GM18868 (cell line): ENCODE measurements around the gene RANBP2.

Experiments
- ATAC-seq: cut with Tn5 transposase; IDR thresholded peaks from one replicate; pipeline ENCODE4 v1.9.1; 2021; ENCODE audit warnings: mild to moderate bottlenecking, moderate library complexity; ENCODE audit not compliant: unreplicated experiment

Gene RANBP2

GRCh38 chr2:108776475-108776874 is 57.2 kb downstream of the RANBP2 start:
- peak; percentile 93 for ATAC-seq

GRCh38 chr2:108778857-108779256 is 59.6 kb downstream of the RANBP2 start:
- ATAC-seq = no peak

- no peak for ATAC-seq
Measured at GRCh38 chr2:108786008-108786353, 66.7 kb downstream of the RANBP2 start.

- peak; percentile 96 for ATAC-seq
Measured at GRCh38 chr2:108786354-108787215, 67.3 kb downstream of the RANBP2 start, which contains the start of gene CCDC138. Gene CCDC138, plus strand, starts transcription at chr2:108786771. Its CDS starts 52 bp downstream, at chr2:108786823.

GRCh38 chr2:108787216-108787541 is 67.9 kb downstream of the RANBP2 start:
- ATAC-seq = no peak

- ATAC-seq = no peak
Measured at GRCh38 chr2:108803045-108803736, 83.9 kb downstream of the RANBP2 start.

- ATAC-seq = no peak
Measured at GRCh38 chr2:108805032-108805431, 85.8 kb downstream of the RANBP2 start.

GRCh38 chr2:108805782-108806181 is 86.5 kb downstream of the RANBP2 start:
- no peak for ATAC-seq

- no peak for ATAC-seq
Measured at GRCh38 chr2:108806371-108807113, 87.3 kb downstream of the RANBP2 start.

GRCh38 chr2:108809936-108810335 is 90.7 kb downstream of the RANBP2 start:
- no peak for ATAC-seq

GRCh38 chr2:108810993-108811957 is 92.0 kb downstream of the RANBP2 start:
- no peak for ATAC-seq

- ATAC-seq = no peak
Measured at GRCh38 chr2:108813732-108814131, 94.5 kb downstream of the RANBP2 start.

- no peak for ATAC-seq
Measured at GRCh38 chr2:108820482-108820881, 101.2 kb downstream of the RANBP2 start.

GRCh38 chr2:108823286-108823685 is 104.0 kb downstream of the RANBP2 start:
- no peak for ATAC-seq

GRCh38 chr2:108824316-108825070 is 105.2 kb downstream of the RANBP2 start:
- no peak for ATAC-seq

- ATAC-seq = no peak
Measured at GRCh38 chr2:108825254-108825653, 106.0 kb downstream of the RANBP2 start.

- ATAC-seq = no peak
Measured at GRCh38 chr2:108825736-108826135, 106.5 kb downstream of the RANBP2 start.

- ATAC-seq = no peak
Measured at GRCh38 chr2:108829578-108830310, 110.5 kb downstream of the RANBP2 start.

- ATAC-seq = no peak
Measured at GRCh38 chr2:108833219-108833618, 113.9 kb downstream of the RANBP2 start.
